IPS-18c (cell line): Measurements from ENCODE around the gene TOM1L2.
"Not testable (repeated sequence)": the region's sequence is repeated elsewhere in the genome, so short reads cannot be mapped to it uniquely, and the experiment has no call there.

Experiments
- H3K4me3 ChIP-seq: 2 replicates; pipeline ENCODE4 v1.7.0; 2013; ENCODE audit warnings: low read depth, mild to moderate bottlenecking, low read length, moderate library complexity; ENCODE audit not compliant: insufficient read depth
- H3K9me3 ChIP-seq: one replicate; pipeline ENCODE4 v1.6.1; 2013; ENCODE audit warnings: mild to moderate bottlenecking, low read length, moderate library complexity; ENCODE audit not compliant: control insufficient read depth, insufficient read depth

The TOM1L2 gene

GRCh38 chr17:17809531-17810083, 162.6 kb downstream of the TOM1L2 start:
- H3K4me3 ChIP-seq, result peak overlapping the region; percentile 50; the same call in 1 of the 2 replicates
- H3K9me3 ChIP-seq, result no peaks in the 10 kb centered on the region

GRCh38 chr17:17808706-17809432, 163.3 kb downstream of the TOM1L2 start:
- H3K4me3 ChIP-seq, result no peak overlapping the region

GRCh38 chr17:17808200-17808599, 164.0 kb downstream of the TOM1L2 start:
- H3K9me3 ChIP-seq, H3K4me3 ChIP-seq: not testable (repeated sequence)

More at GRCh38 chr17:17808706-17809432, 163.3 kb downstream of the TOM1L2 start:
- no peaks in the 10 kb centered on the region for H3K9me3 ChIP-seq

GRCh38 chr17:17807440-17807839, 164.8 kb downstream of the TOM1L2 start:
- Histone ChIP-seq H3K4me3 (no peak overlapping the region), H3K9me3 (no peaks in the 10 kb centered on the region)

- H3K4me3 ChIP-seq, result no peak overlapping the region
- H3K9me3 ChIP-seq, result no peaks in the 10 kb centered on the region
Observed at GRCh38 chr17:17806611-17807274, 165.5 kb downstream of the TOM1L2 start.

- H3K9me3 ChIP-seq, result no peaks in the 10 kb centered on the region
- H3K4me3 ChIP-seq, result no peak overlapping the region
Observed at GRCh38 chr17:17806035-17806434, 166.2 kb downstream of the TOM1L2 start.

- no peaks in the 10 kb centered on the region for H3K9me3 ChIP-seq
- H3K4me3 ChIP-seq, result no peak overlapping the region
Observed at GRCh38 chr17:17805575-17805974, 166.6 kb downstream of the TOM1L2 start.

- Histone ChIP-seq H3K9me3 (no peaks in the 10 kb centered on the region), H3K4me3 (no peak overlapping the region)
Observed at GRCh38 chr17:17804007-17804406, 168.2 kb downstream of the TOM1L2 start.

- H3K9me3 ChIP-seq, result no peaks in the 10 kb centered on the region
- no peak overlapping the region for H3K4me3 ChIP-seq
Observed at GRCh38 chr17:17801800-17802481, 170.3 kb downstream of the TOM1L2 start.

- H3K4me3 ChIP-seq, result no peak overlapping the region
Observed at GRCh38 chr17:17800504-17801021, 171.6 kb downstream of the TOM1L2 start.

GRCh38 chr17:17798573-17799255, 173.5 kb downstream of the TOM1L2 start:
- Histone ChIP-seq H3K9me3 (no peaks in the 10 kb centered on the region), H3K4me3 (no peak overlapping the region)

More at GRCh38 chr17:17800504-17801021, 171.6 kb downstream of the TOM1L2 start:
- H3K9me3 ChIP-seq, result no peaks in the 10 kb centered on the region

- H3K4me3 ChIP-seq, result no peak overlapping the region
- no peaks in the 10 kb centered on the region for H3K9me3 ChIP-seq
Observed at GRCh38 chr17:17798010-17798556, 174.1 kb downstream of the TOM1L2 start.

GRCh38 chr17:17797119-17797809, 174.9 kb downstream of the TOM1L2 start:
- H3K4me3 ChIP-seq, result no peak overlapping the region
- no peaks in the 10 kb centered on the region for H3K9me3 ChIP-seq

GRCh38 chr17:17796787-17797061, 175.5 kb downstream of the TOM1L2 start:
- no peaks in the 10 kb centered on the region for H3K9me3 ChIP-seq
- H3K4me3 ChIP-seq, result no peak overlapping the region

GRCh38 chr17:17795946-17796786, 176.0 kb downstream of the TOM1L2 start:
- H3K4me3 ChIP-seq, result no peak overlapping the region
- H3K9me3 ChIP-seq, result no peaks in the 10 kb centered on the region

- Histone ChIP-seq H3K9me3 (no peaks in the 10 kb centered on the region), H3K4me3 (no peak overlapping the region)
Observed at GRCh38 chr17:17795296-17795695, 176.9 kb downstream of the TOM1L2 start.
